ENCODE results near the gene SLCO2B1. TPM values are rescaled to one million over a fixed set of nuclear protein-coding genes. Genes with fewer than 3 reads are reported as not detected.

Gene SLCO2B1
- total RNA-seq, 2 experiments from 2014 or later, result not detected

GRCh38 chr11:75230621-75231020 lies 79.7 kb downstream of the SLCO2B1 start:
- DNase-seq, result no peak
- Mint-ChIP-seq H3K27ac (no peak overlapping the region), H3K4me3 (no peak overlapping the region), H3K9me3 (no peaks in the 10 kb centered on the region), H3K27me3 (peaks cover 11% of the 10 kb centered on the region), H3K36me3 (no peaks in the 10 kb centered on the region), H3K4me1 (no peaks in the 10 kb centered on the region)

GRCh38 chr11:75233754-75234172 lies 82.9 kb downstream of the SLCO2B1 start:
- DNase-seq, result no peak
- Mint-ChIP-seq H3K4me3 (no peak overlapping the region), H3K4me1 (no peaks in the 10 kb centered on the region), H3K27ac (no peak overlapping the region), H3K27me3 (peaks cover 30% of the 10 kb centered on the region), H3K9me3 (no peaks in the 10 kb centered on the region), H3K36me3 (no peaks in the 10 kb centered on the region)

GRCh38 chr11:75236062-75236461 lies 85.2 kb downstream of the SLCO2B1 start:
- H3K4me1 Mint-ChIP-seq, result peaks cover 4% of the 10 kb centered on the region
- peaks cover 45% of the 10 kb centered on the region for H3K27me3 Mint-ChIP-seq
- no peak overlapping the region for H3K4me3 Mint-ChIP-seq
- no peak overlapping the region for H3K27ac Mint-ChIP-seq
- DNase-seq, result no peak
- H3K36me3 Mint-ChIP-seq, result no peaks in the 10 kb centered on the region
- no peaks in the 10 kb centered on the region for H3K9me3 Mint-ChIP-seq

GRCh38 chr11:75237050-75237449 lies 86.1 kb downstream of the SLCO2B1 start:
- Mint-ChIP-seq H3K9me3 (no peaks in the 10 kb centered on the region), H3K27ac (no peak overlapping the region), H3K36me3 (no peaks in the 10 kb centered on the region), H3K4me1 (peaks cover 4% of the 10 kb centered on the region), H3K4me3 (no peak overlapping the region), H3K27me3 (peaks cover 46% of the 10 kb centered on the region)
- DNase-seq, result no peak

- Mint-ChIP-seq H3K4me1 (peaks cover 8% of the 10 kb centered on the region), H3K9me3 (no peaks in the 10 kb centered on the region), H3K4me3 (no peak overlapping the region), H3K36me3 (no peaks in the 10 kb centered on the region), H3K27ac (no peak overlapping the region), H3K27me3 (peaks cover 58% of the 10 kb centered on the region)
- no peak for DNase-seq
Observed at GRCh38 chr11:75238595-75239440, 87.9 kb downstream of the SLCO2B1 start.

GRCh38 chr11:75239531-75240290 lies 88.8 kb downstream of the SLCO2B1 start:
- no peaks in the 10 kb centered on the region for H3K9me3 Mint-ChIP-seq
- peaks cover 55% of the 10 kb centered on the region for H3K27me3 Mint-ChIP-seq
- H3K4me1 Mint-ChIP-seq, result peaks cover 8% of the 10 kb centered on the region
- no peak overlapping the region for H3K27ac Mint-ChIP-seq
- H3K4me3 Mint-ChIP-seq, result peak overlapping the region; percentile 73
- no peak for DNase-seq
- no peaks in the 10 kb centered on the region for H3K36me3 Mint-ChIP-seq

- H3K4me1 Mint-ChIP-seq, result peaks cover 8% of the 10 kb centered on the region
- H3K4me3 Mint-ChIP-seq, result peak within 1 kb of the TSS; percentile 73
- H3K36me3 Mint-ChIP-seq, result no peaks in the 10 kb centered on the region
- no peak within 1 kb of the TSS for H3K27ac Mint-ChIP-seq
- DNase-seq, result peak; percentile 26
- peaks cover 55% of the 10 kb centered on the region for H3K27me3 Mint-ChIP-seq
- no peaks in the 10 kb centered on the region for H3K9me3 Mint-ChIP-seq
Observed at GRCh38 chr11:75240311-75241035, 89.6 kb downstream of the SLCO2B1 start, which contains the start of gene TPBGL. TPBGL (plus strand) TSS chr11:75240774; CDS start chr11:75241050, 276 bp downstream.

GRCh38 chr11:75241036-75241905 lies 90.4 kb downstream of the SLCO2B1 start:
- peak; percentile 93 for DNase-seq
- Mint-ChIP-seq H3K4me1 (peaks cover 8% of the 10 kb centered on the region), H3K36me3 (no peaks in the 10 kb centered on the region), H3K9me3 (no peaks in the 10 kb centered on the region), H3K27ac (no peak overlapping the region), H3K4me3 (peak overlapping the region; percentile 64), H3K27me3 (peaks cover 50% of the 10 kb centered on the region)

- Mint-ChIP-seq H3K36me3 (no peaks in the 10 kb centered on the region), H3K4me1 (peaks cover 8% of the 10 kb centered on the region), H3K27me3 (peaks cover 47% of the 10 kb centered on the region), H3K4me3 (peak overlapping the region; percentile 76), H3K9me3 (no peaks in the 10 kb centered on the region), H3K27ac (no peak overlapping the region)
- DNase-seq, result no peak
Observed at GRCh38 chr11:75241906-75242644, 91.2 kb downstream of the SLCO2B1 start.

- Mint-ChIP-seq H3K27me3 (peaks cover 40% of the 10 kb centered on the region), H3K27ac (no peak overlapping the region), H3K4me1 (peaks cover 8% of the 10 kb centered on the region), H3K36me3 (no peaks in the 10 kb centered on the region), H3K9me3 (no peaks in the 10 kb centered on the region), H3K4me3 (peak overlapping the region; percentile 76)
- DNase-seq, result no peak
Observed at GRCh38 chr11:75242722-75243600, 92.1 kb downstream of the SLCO2B1 start.

GRCh38 chr11:75244052-75244814 lies 93.3 kb downstream of the SLCO2B1 start:
- Mint-ChIP-seq H3K27me3 (peaks cover 32% of the 10 kb centered on the region), H3K4me1 (peaks cover 8% of the 10 kb centered on the region), H3K36me3 (no peaks in the 10 kb centered on the region), H3K9me3 (no peaks in the 10 kb centered on the region), H3K27ac (no peak overlapping the region), H3K4me3 (no peak overlapping the region)
- DNase-seq, result no peak

- Mint-ChIP-seq H3K4me3 (no peak overlapping the region), H3K9me3 (no peaks in the 10 kb centered on the region), H3K27me3 (peaks cover 21% of the 10 kb centered on the region), H3K36me3 (no peaks in the 10 kb centered on the region), H3K4me1 (peaks cover 4% of the 10 kb centered on the region), H3K27ac (no peak overlapping the region)
- no peak for DNase-seq
Observed at GRCh38 chr11:75245356-75246005, 94.6 kb downstream of the SLCO2B1 start.
